22Rv1 (cell line): ENCODE measurements around the gene HOXB2.
"Not testable (repeated sequence)": the region's sequence is repeated elsewhere in the genome, so short reads cannot be mapped to it uniquely, and the experiment has no call there.

Source experiments
- H3K27ac ChIP-seq: fragments of 450-650 bp; 2 replicates; pipeline ENCODE4 v1.5.1; 2017
- ZFX ChIP-seq: fragments of 450-650 bp; IDR thresholded peaks from 2 replicates; pipeline ENCODE4 v1.6.1; 2017; ENCODE audit warnings: antibody characterized with exemption, borderline replicate concordance
- TF ChIP-seq, protein P1 (sequence below): fragments of 450-650 bp; IDR thresholded peaks from 2 replicates; pipeline ENCODE4 v1.5.1; 2017; ENCODE audit warnings: mild to moderate bottlenecking

HOXB2 gene

DNA sequence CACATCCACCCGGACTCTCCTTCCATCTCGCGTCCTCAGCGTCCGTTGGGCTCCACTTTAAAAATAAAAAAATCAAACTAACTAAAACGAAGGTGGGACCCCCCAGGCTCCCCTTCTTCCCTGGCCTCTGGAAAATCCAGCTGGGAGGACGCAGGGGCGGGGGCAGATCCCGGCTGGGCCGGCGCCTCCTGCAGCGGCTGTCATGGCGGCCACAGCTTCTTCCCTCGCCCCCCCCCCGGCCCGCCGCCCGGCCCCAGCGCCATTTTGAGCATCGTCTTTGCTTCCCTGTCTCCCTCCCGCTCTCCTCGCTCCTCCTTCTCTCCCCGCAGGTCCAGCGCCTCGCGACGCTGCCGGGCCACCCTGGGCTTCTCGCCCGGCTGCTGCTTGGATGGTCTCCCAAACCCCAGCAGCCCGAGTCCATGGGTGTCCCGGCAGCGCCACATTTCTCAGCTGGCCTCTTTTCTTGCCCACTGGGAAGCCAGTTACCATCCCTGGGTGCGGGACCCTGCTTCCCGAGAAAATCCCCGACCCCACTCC is 3.3 kb downstream of the HOXB2 start:
- no peak overlapping the region for H3K27ac ChIP-seq

DNA sequence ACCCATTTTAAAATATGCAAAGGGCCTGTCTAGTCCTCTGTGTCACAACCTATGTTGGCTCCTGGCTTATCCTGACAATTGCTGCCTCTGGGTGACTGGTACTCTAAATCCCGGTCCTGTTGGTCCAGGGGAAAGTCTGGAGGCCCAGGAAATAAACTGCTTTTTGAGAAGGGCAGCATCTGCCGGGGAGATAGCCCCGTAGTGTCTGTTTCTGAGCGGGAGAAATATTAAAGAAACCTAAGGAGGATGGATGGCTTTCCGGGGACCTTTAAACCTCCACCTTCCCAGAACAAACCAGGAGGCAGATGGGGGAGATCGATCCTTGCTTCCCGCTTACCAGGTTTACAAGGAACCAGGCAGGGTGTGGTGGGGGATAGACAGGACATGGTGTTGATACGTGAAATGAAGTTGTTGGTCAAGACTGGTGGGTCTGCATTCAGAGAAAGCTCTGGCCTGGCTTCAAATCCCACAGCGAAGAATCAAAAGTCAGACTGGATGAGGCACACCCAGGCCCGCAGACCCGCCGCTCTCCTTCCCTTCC is 3.8 kb downstream of the HOXB2 start:
- H3K27ac ChIP-seq: no peak overlapping the region
- TF ChIP-seq, protein P1, sequence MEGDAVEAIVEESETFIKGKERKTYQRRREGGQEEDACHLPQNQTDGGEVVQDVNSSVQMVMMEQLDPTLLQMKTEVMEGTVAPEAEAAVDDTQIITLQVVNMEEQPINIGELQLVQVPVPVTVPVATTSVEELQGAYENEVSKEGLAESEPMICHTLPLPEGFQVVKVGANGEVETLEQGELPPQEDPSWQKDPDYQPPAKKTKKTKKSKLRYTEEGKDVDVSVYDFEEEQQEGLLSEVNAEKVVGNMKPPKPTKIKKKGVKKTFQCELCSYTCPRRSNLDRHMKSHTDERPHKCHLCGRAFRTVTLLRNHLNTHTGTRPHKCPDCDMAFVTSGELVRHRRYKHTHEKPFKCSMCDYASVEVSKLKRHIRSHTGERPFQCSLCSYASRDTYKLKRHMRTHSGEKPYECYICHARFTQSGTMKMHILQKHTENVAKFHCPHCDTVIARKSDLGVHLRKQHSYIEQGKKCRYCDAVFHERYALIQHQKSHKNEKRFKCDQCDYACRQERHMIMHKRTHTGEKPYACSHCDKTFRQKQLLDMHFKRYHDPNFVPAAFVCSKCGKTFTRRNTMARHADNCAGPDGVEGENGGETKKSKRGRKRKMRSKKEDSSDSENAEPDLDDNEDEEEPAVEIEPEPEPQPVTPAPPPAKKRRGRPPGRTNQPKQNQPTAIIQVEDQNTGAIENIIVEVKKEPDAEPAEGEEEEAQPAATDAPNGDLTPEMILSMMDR: no peak
- TF ChIP-seq ZFX: no peak

More for the DNA sequence above, 3.3 kb downstream of the HOXB2 start:
- TF ChIP-seq ZFX: no peak

DNA sequence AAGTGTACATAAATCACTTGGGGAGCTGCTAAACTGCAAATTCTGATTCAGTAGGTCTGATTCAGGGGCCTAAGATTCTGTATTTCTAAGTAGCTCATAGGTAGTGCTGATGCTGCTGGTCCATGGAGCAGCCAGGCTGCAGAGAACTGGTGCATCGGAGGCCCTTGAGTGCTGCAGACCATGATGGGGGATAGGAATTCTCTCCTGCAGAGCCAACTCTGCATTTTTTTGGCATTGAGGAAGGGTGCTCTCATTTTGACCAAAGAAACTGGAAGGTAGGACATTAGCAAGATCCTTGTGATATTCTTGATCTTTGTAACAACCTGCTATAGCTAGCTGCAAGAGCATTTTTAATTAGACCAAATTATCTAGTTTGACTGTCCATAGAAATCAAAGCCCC is 4.7 kb downstream of the HOXB2 start:
- H3K27ac ChIP-seq: no peak overlapping the region
- TF ChIP-seq, protein P1: no peak
- no peak for TF ChIP-seq ZFX

DNA sequence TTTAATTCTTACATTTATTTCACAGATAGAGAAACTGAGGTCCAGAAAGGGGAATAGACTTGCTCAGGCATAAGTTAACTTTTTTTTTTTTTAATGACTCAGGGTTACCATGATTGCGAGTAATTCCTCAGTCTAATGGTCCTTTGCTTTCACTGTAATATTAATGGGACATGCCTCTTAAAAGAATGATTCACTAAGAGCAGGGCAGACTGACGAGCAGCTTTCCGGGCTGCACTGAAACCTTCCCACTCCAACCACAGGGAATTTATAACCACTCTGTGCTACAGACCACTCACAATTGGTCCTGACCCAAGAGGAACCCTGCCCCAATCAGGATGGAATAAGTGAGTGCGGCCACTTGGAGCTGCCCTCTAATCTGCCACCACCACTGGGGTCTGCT is 5.7 kb downstream of the HOXB2 start:
- TF ChIP-seq, protein P1: no peak
- no peak for TF ChIP-seq ZFX
- H3K27ac ChIP-seq: no peak overlapping the region

DNA sequence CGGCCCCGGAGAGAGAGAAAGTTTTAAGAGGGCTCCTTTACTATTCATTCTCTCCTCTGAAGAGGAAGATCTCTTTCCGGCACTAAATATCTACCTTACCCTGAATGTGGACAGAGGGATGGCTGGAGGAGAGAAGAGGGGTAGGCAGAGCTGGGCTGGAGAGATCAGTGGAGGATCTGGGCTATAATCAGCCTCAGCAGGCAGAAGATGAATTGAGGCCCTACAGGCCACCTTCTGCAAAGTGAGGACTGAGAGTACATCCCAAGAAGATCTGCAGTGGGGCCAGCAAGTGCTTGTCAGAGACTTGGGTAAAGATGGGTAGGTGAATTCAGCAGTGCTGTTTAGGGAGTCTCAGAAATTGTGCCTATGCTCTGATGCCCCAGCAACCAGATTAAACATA is 7.6 kb downstream of the HOXB2 start:
- H3K27ac ChIP-seq: no peak overlapping the region

DNA sequence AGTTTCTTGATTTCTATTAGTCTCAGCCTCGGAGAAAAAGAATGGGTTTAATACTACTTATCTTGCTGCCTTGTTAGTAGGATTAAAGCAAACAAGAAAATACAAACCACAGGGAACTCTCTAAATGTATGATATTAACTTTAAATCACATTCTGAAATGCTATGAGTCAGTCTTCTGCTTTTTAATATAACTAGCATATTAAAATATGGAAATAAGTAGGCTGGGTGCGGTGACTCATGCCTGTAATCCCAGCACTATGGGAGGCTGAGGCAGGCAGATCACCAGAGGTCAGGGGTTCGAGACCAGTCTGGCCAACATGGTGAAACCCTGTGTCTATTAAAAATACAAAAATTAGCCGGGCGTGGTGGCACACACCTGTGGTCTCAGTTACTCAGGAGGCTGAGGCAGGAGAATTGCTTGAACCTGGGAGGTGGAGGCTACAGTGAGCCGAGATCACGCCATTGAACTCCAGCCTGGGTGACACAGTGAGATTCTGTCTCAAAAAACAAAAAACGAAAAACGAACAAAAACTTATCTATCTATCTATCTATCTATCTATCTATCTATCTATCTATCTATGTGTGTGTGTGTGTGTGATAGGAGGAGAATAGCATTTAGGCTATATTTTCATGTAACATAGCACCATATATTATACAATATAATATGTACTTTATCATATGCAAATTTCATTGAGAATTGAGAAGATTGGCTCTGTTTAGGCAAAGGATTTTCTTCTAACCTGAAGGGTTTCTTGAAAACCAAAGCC is 8.9 kb downstream of the HOXB2 start:
- H3K27ac ChIP-seq: not testable (repeated sequence)

More for the DNA sequence above, 7.6 kb downstream of the HOXB2 start:
- TF ChIP-seq ZFX: no peak
- TF ChIP-seq, protein P1: no peak

DNA sequence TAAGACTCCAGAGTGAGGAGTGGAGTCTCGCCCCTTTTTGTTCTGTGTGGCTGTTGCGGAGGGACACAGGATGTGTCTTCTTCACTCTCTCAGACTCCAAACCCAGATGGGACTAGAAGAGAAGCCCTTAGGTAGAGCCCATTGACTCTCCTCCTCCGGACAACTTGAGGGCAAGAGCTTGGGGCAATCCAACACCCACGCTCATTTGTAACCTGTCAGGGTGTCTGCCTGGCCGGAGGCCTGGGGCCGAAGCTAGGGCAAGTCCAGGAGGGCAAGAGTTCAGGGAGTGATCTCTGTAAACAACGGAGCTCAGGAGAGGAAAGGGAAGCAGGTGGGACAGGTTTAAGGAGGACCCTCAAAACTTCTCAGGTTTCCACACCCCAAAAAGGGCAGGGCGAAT is 12.6 kb downstream of the HOXB2 start:
- no peak for TF ChIP-seq ZFX
- TF ChIP-seq, protein P1: no peak
- no peak overlapping the region for H3K27ac ChIP-seq

DNA sequence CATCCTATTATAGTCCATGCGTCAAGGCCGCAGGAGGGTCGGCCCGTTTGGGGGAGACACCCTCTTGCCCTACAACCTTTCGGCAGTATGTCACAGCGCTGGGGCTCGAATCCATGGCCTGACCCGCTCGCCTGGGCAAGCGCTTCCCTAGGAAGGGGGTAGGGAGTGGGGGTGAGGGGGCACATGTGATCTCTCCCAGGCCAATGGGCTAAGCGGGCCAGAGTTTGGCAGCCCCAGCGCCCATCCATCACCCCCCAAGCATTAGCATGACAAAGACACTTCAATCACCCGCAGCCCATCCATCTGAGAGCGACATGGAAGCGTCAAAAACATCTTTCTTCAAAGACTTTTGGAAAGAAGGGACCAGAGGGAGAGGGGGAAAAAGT is 14.0 kb downstream of the HOXB2 start, which contains the start of gene HOXB1:
Gene HOXB1 (minus strand): TSS at position 125 of the 386 bp plus-strand sequence. CDS start 107 bp downstream, at position 18.
- no peak for TF ChIP-seq ZFX
- no peak within 1 kb of the TSS for H3K27ac ChIP-seq
